ENCODE data around the gene ARG2. TPM values are rescaled to one million over a fixed set of nuclear protein-coding genes. Genes with fewer than 3 reads are reported as not detected.

ARG2 gene
- total RNA-seq, 1 experiment from 2014 or later = 35.2 TPM

DNA sequence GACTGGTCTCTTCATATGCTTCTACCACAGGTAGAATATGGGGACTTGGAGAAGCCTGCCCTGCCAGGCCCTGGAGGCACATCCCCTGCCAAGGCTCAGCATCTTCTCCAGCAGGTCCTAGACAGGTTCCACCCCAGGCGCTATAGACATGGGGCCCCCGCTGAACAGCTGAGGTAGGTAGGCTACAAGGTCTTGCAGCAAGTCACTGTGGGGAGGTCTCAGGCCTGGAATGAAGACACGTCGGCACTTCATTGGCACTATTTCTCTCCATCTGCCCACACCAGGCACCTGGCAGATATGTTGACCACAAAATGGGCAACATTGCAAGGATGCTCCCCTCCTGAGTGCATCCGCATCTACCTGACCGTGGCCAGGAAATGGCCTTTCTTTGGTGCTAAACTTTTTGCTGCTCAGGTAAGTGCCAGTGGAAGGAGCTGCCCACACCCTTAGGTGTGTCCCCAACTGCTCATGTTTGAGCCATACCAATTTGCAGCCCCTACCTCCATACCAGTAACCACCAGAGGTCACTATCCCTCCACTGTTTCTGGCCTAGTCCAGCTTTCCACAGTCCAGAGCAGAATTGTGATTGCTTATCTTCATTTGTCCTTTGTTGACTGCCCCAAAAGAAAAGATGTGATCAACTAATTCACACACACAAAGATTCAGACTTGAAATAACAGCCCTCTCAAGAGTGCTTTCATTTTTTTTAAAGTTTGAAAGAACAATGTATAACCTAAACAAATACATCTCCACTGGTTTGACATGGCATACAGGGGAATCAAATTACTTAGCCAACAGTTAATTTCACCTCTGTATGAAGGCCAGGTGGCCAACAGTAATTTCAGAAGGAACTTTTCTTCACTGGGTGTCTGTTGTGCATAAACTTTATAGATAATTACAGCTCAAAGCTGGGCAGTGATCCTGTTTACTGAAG lies 35.7 kb upstream of the ARG2 start:
- Histone ChIP-seq H3K27me3 (ENCODE audit: insufficient read depth, low read length) (no peaks in the 10 kb centered on the region), H3K23ac (ENCODE audit: insufficient read length, low read depth, low read length) (no peak overlapping the region), H2AK5ac (ENCODE audit: insufficient read length, low read length) (no peak overlapping the region), H3K79me1 (ENCODE audit: insufficient read depth, low read depth, low read length, poor library complexity, severe bottlenecking) (no peaks in the 10 kb centered on the region), H2BK120ac (ENCODE audit: low read depth, low read length, poor library complexity, severe bottlenecking) (no peak overlapping the region), H2AFZ (ENCODE audit: low read length) (no peak overlapping the region), H3K56ac (ENCODE audit: insufficient read length, low read depth, low read length) (no peak overlapping the region), H3K18ac (ENCODE audit: insufficient read length, low read depth, low read length) (no peak overlapping the region), H3K23me2 (ENCODE audit: insufficient read length, low read depth, low read length, poor library complexity, severe bottlenecking) (no peaks in the 10 kb centered on the region), H3K4me1 (ENCODE audit: insufficient read depth, low read length) (no peaks in the 10 kb centered on the region), H3K14ac (ENCODE audit: insufficient read depth, low read length) (no peak overlapping the region), H3K4ac (ENCODE audit: low read depth, low read length) (no peak overlapping the region), H2BK20ac (ENCODE audit: low read depth, low read length, poor library complexity, severe bottlenecking) (no peak overlapping the region), H2BK5ac (ENCODE audit: insufficient read length, low read length) (no peak overlapping the region), H3K27ac (ENCODE audit: insufficient read length, low read depth, low read length) (no peak overlapping the region), H3K4me2 (ENCODE audit: insufficient read depth, insufficient read length, low read length) (no peak overlapping the region), H3K9ac (ENCODE audit: extremely low read depth, insufficient read length, low read length) (no peak overlapping the region), H3T11ph (ENCODE audit: low read length) (no peak overlapping the region), H2BK15ac (ENCODE audit: low read depth, low read length) (no peak overlapping the region), H4K20me1 (ENCODE audit: control insufficient read depth, insufficient read depth, insufficient read length) (no peaks in the 10 kb centered on the region), H4K8ac (replicated peaks; ENCODE audit: insufficient read length, low read depth, low read length) (no peak overlapping the region), H4K91ac (ENCODE audit: insufficient read length, low read depth, low read length) (no peak overlapping the region), H4K5ac (ENCODE audit: insufficient read length, low read depth, low read length) (no peak overlapping the region), H2BK12ac (ENCODE audit: insufficient read length, low read depth, low read length) (no peak overlapping the region), H3K79me2 (ENCODE audit: insufficient read depth, low read length) (no peaks in the 10 kb centered on the region), H3K9me3 (ENCODE audit: control insufficient read depth, low read depth, low read length) (no peaks in the 10 kb centered on the region)
- Mint-ChIP-seq H3K4me1 (no peaks in the 10 kb centered on the region), H3K36me3 (ENCODE audit: insufficient read depth in 1 of 3, low read depth in 3 of 3) (peaks cover 3 to 51% (median 28%) of the 10 kb centered on the region in 3 experiments; a peak in 5 of 7 replicates), H3K27ac (no peak overlapping the region), H3K27me3 (ENCODE audit: low read depth) (no peaks in the 10 kb centered on the region), H3K9me3 (no peaks in the 10 kb centered on the region), H3K4me3 (no peak overlapping the region)
- no peak for DNase-seq
- no CpG with 5 or more reads among the region's 6 CpGs for WGBS (ENCODE audit: extremely low coverage, insufficient read length, low lambda C conversion rate)
- peak; percentile 82 for TF ChIP-seq CTCF (conservative IDR thresholded peaks at IDR 0.05)
